H4 (cell line): ENCODE data around the gene PFDN1. TPM values are rescaled to one million over a fixed set of nuclear protein-coding genes. Genes with fewer than 3 reads are reported as not detected.

Source experiments
- DNase-seq: peaks from one replicate; pipeline ENCODE4 v3.0.0-alpha.2; 2015; ENCODE audit warnings: low spot score
- total RNA-seq: library from RNA; depleted of rRNA; stranded (reverse); fragments of >200 nt; shearing (Covaris generic); gene quantifications from 2 replicates; pipeline ENCODE4 v1.2.3, GENCODE V29; 2014

Gene PFDN1
- total RNA-seq, 1 experiment from 2014 or later: 77.4 TPM

DNA sequence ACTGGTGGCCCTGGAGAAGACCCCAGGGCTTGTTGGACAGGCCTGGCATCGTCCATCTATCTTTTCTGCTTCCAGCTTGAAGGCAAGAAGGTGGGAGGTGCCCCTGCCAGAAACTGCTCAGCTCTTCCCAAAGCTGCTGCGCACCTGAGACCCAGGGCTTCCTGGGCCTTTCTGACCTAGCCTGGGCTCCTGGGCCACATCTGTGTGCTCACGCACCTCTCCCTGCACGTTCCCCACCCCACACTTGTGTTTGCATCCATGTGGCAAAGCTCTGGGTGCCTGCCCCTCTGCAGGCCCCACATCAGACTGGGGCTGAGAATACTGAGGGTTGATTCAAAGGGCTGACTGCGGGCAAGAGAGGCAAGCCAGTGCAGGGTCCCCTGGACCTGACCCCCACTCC lies 63.4 kb downstream of the PFDN1 start:
- no peak for DNase-seq

- DNase-seq: no peak
Observed at GRCh38 chr5:140238756-140239155, 64.1 kb downstream of the PFDN1 start.

DNA sequence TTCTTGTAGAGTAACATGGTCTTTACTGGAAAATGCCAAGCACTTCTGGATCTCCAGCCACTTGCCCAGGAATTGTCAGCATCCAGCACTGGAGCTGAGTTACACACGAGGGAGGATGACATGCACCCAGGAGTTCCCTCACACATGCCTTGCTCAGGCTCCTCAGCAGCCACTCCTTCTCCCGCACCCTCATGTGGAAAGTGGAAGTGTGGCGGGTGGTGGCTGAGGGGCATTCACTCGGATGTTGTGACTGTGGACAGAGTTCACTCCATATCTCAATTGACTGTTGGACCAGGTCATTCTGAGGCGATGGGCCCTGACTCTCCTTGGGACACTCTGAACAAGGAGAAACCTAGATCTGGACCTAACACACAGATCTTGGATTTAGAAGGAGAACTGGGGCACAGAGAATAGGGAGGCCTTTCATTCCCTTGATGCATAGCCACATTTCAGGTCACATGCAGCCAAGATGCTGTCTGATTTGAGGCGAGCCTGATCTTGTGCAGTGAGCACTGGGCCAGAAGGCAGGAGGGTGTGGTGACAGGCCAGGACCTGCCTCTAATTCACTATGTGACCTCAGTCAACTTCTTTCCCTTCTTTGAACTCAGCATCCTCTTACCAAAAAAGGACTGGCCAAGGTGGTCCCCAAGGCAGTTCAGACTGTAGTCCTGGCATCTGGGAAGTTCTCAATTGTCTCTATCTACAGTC lies 65.9 kb downstream of the PFDN1 start:
- DNase-seq: no peak

GRCh38 chr5:140235791-140236551 lies 66.9 kb downstream of the PFDN1 start:
- DNase-seq: no peak

GRCh38 chr5:140234377-140234989 lies 68.4 kb downstream of the PFDN1 start:
- no peak for DNase-seq

DNA sequence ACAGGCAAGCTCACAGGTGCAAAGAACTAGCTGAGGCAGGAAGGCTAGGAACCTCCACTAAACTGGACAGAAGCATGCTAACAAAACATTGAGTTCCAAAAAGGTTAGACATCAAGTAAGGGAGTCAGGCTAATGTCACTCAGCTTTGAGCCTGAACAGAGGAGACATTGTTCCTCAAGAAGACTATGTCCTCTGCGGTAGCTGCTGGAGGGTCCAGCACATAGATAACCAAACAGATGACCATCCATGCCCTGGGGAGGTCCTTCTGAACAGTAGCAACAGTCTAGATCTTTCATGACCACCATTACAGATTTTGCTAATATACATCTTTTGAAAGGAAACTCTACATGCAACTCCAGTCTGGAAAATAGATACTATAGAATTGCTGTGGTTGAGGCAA lies 70.2 kb downstream of the PFDN1 start:
- no peak for DNase-seq

DNA sequence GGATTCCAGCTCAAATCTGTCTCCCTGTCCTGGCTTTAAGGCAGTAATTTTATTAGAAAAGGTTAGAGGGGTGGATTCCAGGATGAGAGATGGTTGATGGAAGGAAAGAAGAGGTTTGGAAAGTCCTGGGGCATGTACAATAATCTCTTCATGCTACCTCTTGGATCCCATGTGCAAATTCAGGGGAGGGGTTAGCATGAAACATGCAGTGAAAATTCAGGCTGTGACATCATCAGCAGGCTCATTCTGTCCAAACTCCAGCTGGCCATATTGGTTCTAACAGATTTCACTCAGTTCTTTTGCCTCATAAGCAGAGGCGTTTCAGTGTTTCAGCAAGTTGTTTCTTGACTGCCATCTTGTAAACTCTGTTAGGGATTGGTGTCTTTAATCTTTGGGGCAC lies 72.5 kb downstream of the PFDN1 start:
- no peak for DNase-seq

DNA sequence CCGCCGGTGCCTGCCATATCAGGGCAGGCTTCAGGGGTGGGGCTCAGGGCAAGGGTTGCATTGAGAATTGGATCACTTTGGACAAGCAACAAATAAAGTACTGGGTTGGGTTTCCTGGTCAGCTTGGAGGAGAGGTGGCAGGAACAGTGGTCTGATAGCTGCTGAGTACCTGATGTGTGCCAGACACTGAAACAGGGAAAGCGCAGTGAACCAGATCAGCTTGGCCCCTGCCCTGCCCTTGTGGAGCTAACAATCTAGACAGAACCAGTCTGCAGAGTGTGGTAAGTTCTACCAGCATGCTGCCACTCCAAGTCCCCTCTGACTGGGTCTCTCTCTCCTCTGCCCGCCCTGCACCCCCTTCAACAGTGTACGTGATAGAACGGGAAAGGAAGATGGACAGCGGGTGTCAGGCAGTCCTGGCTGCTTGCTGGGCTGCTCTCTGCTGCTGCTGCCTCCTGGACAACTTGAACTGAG lies 74.5 kb downstream of the PFDN1 start:
- DNase-seq: no peak

- DNase-seq: no peak
Observed at GRCh38 chr5:140227046-140227445, 75.9 kb downstream of the PFDN1 start.

- no peak for DNase-seq
Observed at GRCh38 chr5:140225396-140225795, 77.5 kb downstream of the PFDN1 start.

- no peak for DNase-seq
Observed at GRCh38 chr5:140224658-140225057, 78.2 kb downstream of the PFDN1 start.

DNA sequence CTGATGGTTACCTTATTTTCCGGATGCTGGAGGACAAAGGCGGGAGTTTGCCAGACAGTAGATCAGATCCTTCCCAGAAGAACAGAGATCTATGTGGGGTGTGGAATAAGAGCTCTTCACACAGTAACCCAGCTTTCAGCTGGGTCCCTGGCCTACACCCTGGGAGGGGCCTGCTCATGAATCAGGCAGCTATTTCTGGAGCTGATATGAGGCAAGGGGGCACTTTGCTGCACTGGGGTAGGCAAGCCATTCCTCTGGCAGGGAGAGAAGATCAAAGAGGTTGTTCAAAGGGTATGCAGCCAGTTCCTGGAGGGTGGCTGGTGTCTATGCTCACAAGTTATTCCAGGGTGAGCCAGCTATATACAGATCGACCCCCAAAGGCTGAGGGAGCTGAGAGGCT lies 79.3 kb downstream of the PFDN1 start:
- DNase-seq: no peak

DNA sequence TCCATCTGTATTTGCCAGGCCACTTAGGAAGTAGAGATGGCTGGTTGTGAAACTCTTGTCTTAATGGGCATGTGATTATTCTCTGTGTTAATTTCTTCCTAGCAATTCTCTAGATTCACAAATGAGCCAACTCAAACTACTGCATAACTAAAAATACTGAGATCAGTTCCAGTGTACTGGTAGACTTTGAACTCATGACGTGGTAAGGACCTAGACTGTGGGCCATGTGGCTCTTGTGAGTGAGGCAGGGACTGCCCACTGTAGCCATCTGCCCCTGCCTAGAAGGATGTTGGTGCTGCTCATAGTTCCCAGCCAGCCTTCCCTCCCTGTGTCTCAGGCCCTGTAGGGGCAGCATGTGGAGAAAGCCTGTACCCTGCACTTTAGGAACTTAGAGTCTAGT lies 80.5 kb downstream of the PFDN1 start:
- no peak for DNase-seq

- DNase-seq: no peak
Observed at GRCh38 chr5:140221697-140222223, 81.1 kb downstream of the PFDN1 start.

DNA sequence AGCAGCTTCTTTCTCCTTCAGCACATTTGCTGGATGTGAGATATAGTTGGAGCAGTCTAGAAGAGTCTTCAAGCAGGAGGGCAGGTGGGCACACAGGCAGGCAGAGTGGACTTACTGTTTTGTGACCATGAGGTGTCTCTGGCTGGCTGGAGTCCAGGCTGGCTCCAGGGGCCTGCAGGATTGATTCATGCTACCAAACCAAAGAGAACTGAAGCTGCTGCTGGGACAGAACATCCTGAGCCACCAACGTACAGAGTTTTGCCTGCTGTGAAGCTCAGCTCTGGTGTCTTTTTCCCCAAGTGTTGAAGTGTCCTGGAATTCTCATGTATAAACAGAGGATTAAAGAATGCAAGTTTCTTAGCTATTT lies 82.2 kb downstream of the PFDN1 start:
- DNase-seq: no peak

DNA sequence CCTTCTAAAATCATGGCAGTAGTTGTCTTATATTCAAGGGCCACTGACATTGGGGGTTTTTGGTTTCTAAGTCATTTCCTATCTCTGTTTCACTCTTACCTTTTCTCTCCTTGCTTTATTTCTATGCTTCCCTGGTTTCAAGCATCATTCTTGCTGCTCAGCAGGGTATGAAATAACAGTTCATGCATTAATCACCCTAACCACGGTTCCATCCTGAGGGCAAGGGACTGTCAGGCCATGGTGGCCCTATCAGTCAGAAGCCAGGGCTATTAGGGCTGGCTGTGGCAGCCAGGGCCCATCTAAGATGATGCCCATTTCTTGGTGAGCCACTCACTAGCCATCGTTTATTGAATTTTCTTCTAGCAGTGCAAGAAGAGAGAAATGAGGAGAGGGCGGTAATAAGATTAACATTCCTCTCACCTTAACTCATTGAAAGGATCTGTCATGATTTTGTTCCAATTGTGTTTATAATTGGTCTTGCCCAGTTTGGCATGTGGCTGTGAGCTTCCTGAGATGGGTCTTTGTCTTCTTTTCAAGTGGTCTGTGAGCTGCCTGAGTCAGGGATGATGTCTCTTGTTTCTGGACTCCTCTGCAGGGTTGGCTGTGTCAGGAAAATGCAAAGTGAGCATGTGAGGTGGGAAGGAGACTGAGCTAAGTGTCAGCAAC lies 82.7 kb downstream of the PFDN1 start:
- no peak for DNase-seq

GRCh38 chr5:140219068-140219991 lies 83.6 kb downstream of the PFDN1 start:
- DNase-seq: no peak

- DNase-seq: no peak
Observed at GRCh38 chr5:140217299-140218026, 85.4 kb downstream of the PFDN1 start.

DNA sequence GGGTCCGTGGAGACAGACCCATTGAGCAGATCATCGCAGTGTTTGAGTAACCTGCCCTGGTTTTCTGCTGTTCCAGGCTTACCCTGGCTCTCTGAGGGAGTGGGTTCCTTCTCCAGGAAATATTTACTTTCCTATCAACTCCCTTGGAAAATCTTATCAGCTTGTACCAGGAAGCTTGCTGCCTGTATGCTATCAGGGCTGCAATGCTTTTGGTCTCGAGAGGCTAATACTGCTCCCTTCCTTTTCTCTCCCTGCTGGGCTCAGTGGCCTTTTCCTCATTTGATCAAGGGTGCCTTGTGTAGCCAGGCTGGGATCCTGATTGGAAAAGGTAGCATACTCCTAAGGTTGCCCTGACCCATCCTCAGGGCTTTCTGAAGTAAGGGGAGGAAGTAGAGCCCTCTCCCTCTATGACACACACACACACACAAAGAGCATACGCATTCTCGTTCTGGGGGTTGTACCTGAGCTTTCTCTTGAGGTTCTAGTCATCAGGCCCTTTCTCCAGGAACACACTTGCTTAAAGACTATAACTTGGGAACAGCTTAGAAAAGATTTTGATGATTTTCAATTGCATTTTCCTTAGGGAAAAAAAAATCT lies 86.3 kb downstream of the PFDN1 start:
- DNase-seq: no peak

- no peak for DNase-seq
Observed at GRCh38 chr5:140215276-140215675, 87.6 kb downstream of the PFDN1 start.
